ENCODE measurements around the gene ARHGEF37. TPM values are rescaled to one million over a fixed set of nuclear protein-coding genes. Genes with fewer than 3 reads are reported as not detected.
"Not testable (repeated sequence)": the region's sequence is repeated elsewhere in the genome, so short reads cannot be mapped to it uniquely, and the experiment has no call there.

ARHGEF37 gene
- total RNA-seq, 1 experiment from 2014 or later = 5.0 TPM

- DNase-seq (ENCODE audit: low read depth) = no peak
- in situ Hi-C loops (cut with HindIII; ENCODE audit: low pct_unique_long_range_greater_than_20kb, low sequenced_read_pairs) = no loop called here
Observed at GRCh38 chr5:149559706-149560105, 21.6 kb upstream of the ARHGEF37 start.

GRCh38 chr5:149561848-149562247, 19.4 kb upstream of the ARHGEF37 start:
- in situ Hi-C loops (cut with HindIII; ENCODE audit: low pct_unique_long_range_greater_than_20kb, low sequenced_read_pairs) = no loop called here
- DNase-seq (ENCODE audit: low read depth) = peak; percentile 78

GRCh38 chr5:149563466-149563865, 17.8 kb upstream of the ARHGEF37 start:
- in situ Hi-C loops (cut with HindIII; ENCODE audit: low pct_unique_long_range_greater_than_20kb, low sequenced_read_pairs) = no loop called here
- DNase-seq (ENCODE audit: low read depth) = no peak

GRCh38 chr5:149564542-149565140, 16.7 kb upstream of the ARHGEF37 start:
- in situ Hi-C loops (cut with HindIII; ENCODE audit: low pct_unique_long_range_greater_than_20kb, low sequenced_read_pairs) = not testable (repeated sequence)
- DNase-seq (ENCODE audit: low read depth) = peak; percentile 61

- in situ Hi-C loops (cut with HindIII; ENCODE audit: low pct_unique_long_range_greater_than_20kb, low sequenced_read_pairs) = no loop called here
- DNase-seq (ENCODE audit: low read depth) = no peak
Observed at GRCh38 chr5:149567226-149567625, 14.1 kb upstream of the ARHGEF37 start.

- DNase-seq (ENCODE audit: low read depth) = no peak
- in situ Hi-C loops (cut with HindIII; ENCODE audit: low pct_unique_long_range_greater_than_20kb, low sequenced_read_pairs) = no loop called here
Observed at GRCh38 chr5:149572170-149572569, 9.1 kb upstream of the ARHGEF37 start.

- no peak for DNase-seq (ENCODE audit: low read depth)
- in situ Hi-C loops (cut with HindIII; ENCODE audit: low pct_unique_long_range_greater_than_20kb, low sequenced_read_pairs) = no loop called here
Observed at GRCh38 chr5:149572576-149573231, 8.6 kb upstream of the ARHGEF37 start.

GRCh38 chr5:149575131-149575530, 6.2 kb upstream of the ARHGEF37 start:
- DNase-seq (ENCODE audit: low read depth) = no peak
- in situ Hi-C loops (cut with HindIII; ENCODE audit: low pct_unique_long_range_greater_than_20kb, low sequenced_read_pairs) = no loop called here

GRCh38 chr5:149576021-149576420, 5.3 kb upstream of the ARHGEF37 start:
- no peak for DNase-seq (ENCODE audit: low read depth)

GRCh38 chr5:149578896-149579295, 2.4 kb upstream of the ARHGEF37 start:
- no peak for DNase-seq (ENCODE audit: low read depth)

More at GRCh38 chr5:149576021-149576420, 5.3 kb upstream of the ARHGEF37 start:
- in situ Hi-C loops (cut with HindIII; ENCODE audit: low pct_unique_long_range_greater_than_20kb, low sequenced_read_pairs) = no loop called here

GRCh38 chr5:149580808-149581191, 498 bp upstream of the ARHGEF37 start:
- peak; percentile 6 for DNase-seq (ENCODE audit: low read depth)
- in situ Hi-C loops (cut with HindIII; ENCODE audit: low pct_unique_long_range_greater_than_20kb, low sequenced_read_pairs) = no loop called here

More at GRCh38 chr5:149578896-149579295, 2.4 kb upstream of the ARHGEF37 start:
- in situ Hi-C loops (cut with HindIII; ENCODE audit: low pct_unique_long_range_greater_than_20kb, low sequenced_read_pairs) = no loop called here

- DNase-seq (ENCODE audit: low read depth) = peak; percentile 33
- in situ Hi-C loops (cut with HindIII; ENCODE audit: low pct_unique_long_range_greater_than_20kb, low sequenced_read_pairs) = no loop called here
Observed at GRCh38 chr5:149581931-149582768, 852 bp downstream of the ARHGEF37 start.

- in situ Hi-C loops (cut with HindIII; ENCODE audit: low pct_unique_long_range_greater_than_20kb, low sequenced_read_pairs) = no loop called here
- no peak for DNase-seq (ENCODE audit: low read depth)
Observed at GRCh38 chr5:149583394-149583793, 2.1 kb downstream of the ARHGEF37 start.

- no peak for DNase-seq (ENCODE audit: low read depth)
- in situ Hi-C loops (cut with HindIII; ENCODE audit: low pct_unique_long_range_greater_than_20kb, low sequenced_read_pairs) = no loop called here
Observed at GRCh38 chr5:149584121-149584520, 2.8 kb downstream of the ARHGEF37 start.

- in situ Hi-C loops (cut with HindIII; ENCODE audit: low pct_unique_long_range_greater_than_20kb, low sequenced_read_pairs) = no loop called here
- DNase-seq (ENCODE audit: low read depth) = no peak
Observed at GRCh38 chr5:149585910-149586309, 4.6 kb downstream of the ARHGEF37 start.

GRCh38 chr5:149586708-149587318, 5.5 kb downstream of the ARHGEF37 start:
- peak; percentile 6 for DNase-seq (ENCODE audit: low read depth)
- in situ Hi-C loops (cut with HindIII; ENCODE audit: low pct_unique_long_range_greater_than_20kb, low sequenced_read_pairs) = no loop called here

- in situ Hi-C loops (cut with HindIII; ENCODE audit: low pct_unique_long_range_greater_than_20kb, low sequenced_read_pairs) = no loop called here
- DNase-seq (ENCODE audit: low read depth) = no peak
Observed at GRCh38 chr5:149588936-149589335, 7.6 kb downstream of the ARHGEF37 start.

GRCh38 chr5:149593370-149593769, 12.1 kb downstream of the ARHGEF37 start:
- in situ Hi-C loops (cut with HindIII; ENCODE audit: low pct_unique_long_range_greater_than_20kb, low sequenced_read_pairs) = no loop called here

More at GRCh38 chr5:149593370-149593769, 12.1 kb downstream of the ARHGEF37 start:
- DNase-seq (ENCODE audit: low read depth) = no peak
